SH-SY5Y (cell line): ENCODE data around the gene GAB1.

ENCODE experiments used
- GATA2 ChIP-seq: IDR thresholded peaks from 2 replicates; pipeline ENCODE4 v1.6.1; 2011; ENCODE audit warnings: mild to moderate bottlenecking, low read depth, low read length
- GATA3 ChIP-seq: IDR thresholded peaks from 2 replicates; pipeline ENCODE4 v1.6.1; 2011; ENCODE audit warnings: low read depth, mild to moderate bottlenecking, low read length, moderate library complexity

GRCh38 chr4:143300860-143301259, 35.8 kb upstream of the GAB1 start:
- TF ChIP-seq GATA3: no peak
- TF ChIP-seq GATA2: no peak
